A673 (cell line): ENCODE data around the gene FRMD3.

Experiments
- CTCF ChIP-seq: fragments of 300-800, 200-600 bp; sonication (generic); conservative IDR thresholded peaks from 2 replicates; pipeline ENCODE4 v1.5.1; 2017; ENCODE audit warnings: low read depth, mild to moderate bottlenecking, antibody characterized with exemption, low read length, moderate library complexity, mixed read lengths
- EZH2 ChIP-seq: fragments of 200-600 bp; sonication (generic); IDR thresholded peaks from 2 replicates; pipeline ENCODE4 v1.6.1; 2017; ENCODE audit warnings: borderline replicate concordance, low read depth, mild to moderate bottlenecking, mixed read lengths, antibody characterized with exemption, low read length; ENCODE audit not compliant: poor library complexity, severe bottlenecking

DNA sequence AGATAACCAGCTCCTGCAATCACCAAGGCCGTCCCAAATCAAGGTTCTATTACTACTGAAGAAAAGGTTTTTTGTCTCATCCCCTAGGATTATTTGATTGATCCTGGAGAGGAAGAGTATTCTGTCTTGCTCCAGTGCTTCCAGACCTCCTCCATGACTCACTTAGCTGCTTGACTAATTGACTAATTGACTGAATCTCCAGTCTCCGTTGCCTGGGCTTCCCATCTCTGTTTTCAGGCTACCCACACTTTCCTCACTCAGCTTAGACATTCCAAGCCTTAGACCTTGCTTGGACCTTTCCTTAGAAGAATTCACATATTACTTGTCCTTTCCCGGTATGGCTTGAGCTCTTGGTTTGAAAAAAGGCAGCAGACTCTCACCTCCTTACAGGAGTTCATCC, 60.6 kb downstream of the FRMD3 start:
- TF ChIP-seq CTCF (no peak), EZH2 (no peak)
